ENCODE results near the gene ZNF175.

ZNF175 gene

GRCh38 chr19:51632126-51632525 lies 61.0 kb downstream of the ZNF175 start:
- no peak for DNase-seq (ENCODE audit: low spot score)

- no peak for DNase-seq (ENCODE audit: low spot score)
Measured at GRCh38 chr19:51637362-51637978, 66.4 kb downstream of the ZNF175 start.

GRCh38 chr19:51639916-51640315 lies 68.8 kb downstream of the ZNF175 start:
- no peak for DNase-seq (ENCODE audit: low spot score)

GRCh38 chr19:51640386-51640785 lies 69.3 kb downstream of the ZNF175 start:
- no peak for DNase-seq (ENCODE audit: low spot score)

GRCh38 chr19:51641648-51642047 lies 70.6 kb downstream of the ZNF175 start:
- DNase-seq (ENCODE audit: low spot score) = no peak
